ENCODE data around the gene PLCB3. TPM values are rescaled to one million over a fixed set of nuclear protein-coding genes. Genes with fewer than 3 reads are reported as not detected.
A peak's percentile ranks its signal among the peaks of the same experiment; 100 is the strongest.

The PLCB3 gene
- total and polyA plus RNA-seq, 10 of the 15 experiments (the other 5 are each of a cell fraction or from before 2014, with no cell fraction given): 0.03 to 10.3 (median 3.3) TPM

DNA sequence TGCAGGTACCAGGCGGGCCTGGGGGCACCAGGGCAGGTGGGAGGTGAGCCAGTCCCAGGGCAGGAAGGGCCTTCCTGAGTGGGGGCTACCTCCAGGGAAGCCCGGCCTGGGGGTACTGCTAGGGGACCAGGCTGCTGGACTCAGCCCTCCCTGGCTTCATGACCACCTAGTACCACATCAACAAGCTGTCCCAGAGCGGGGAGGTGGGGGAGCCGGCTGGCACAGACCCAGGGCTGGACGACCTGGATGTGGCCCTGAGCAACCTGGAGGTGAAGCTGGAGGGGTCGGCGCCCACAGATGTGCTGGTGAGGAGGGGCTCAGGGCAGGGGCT is 32.0 kb upstream of the PLCB3 start:
- 84% methylated on average over 7 of the region's 7 CpGs for WGBS (ENCODE audit: insufficient coverage, insufficient replicate concordance, low lambda C conversion rate, missing lambda C conversion rate)
- H3K4me1 ChIP-seq (ENCODE audit: control insufficient read depth, insufficient read depth, low read length): no peaks in the 10 kb centered on the region; the same call in 1 of the 2 replicates
- H3K4me3 ChIP-seq: no peak overlapping the region
- H3K27ac ChIP-seq (ENCODE audit: control insufficient read depth, insufficient read depth): no peak overlapping the region
- intact Hi-C loops (cut with micrococcal nuclease; ENCODE audit: unreplicated experiment): no loop called here
- RAD21 ChIA-PET (ENCODE audit: unreplicated experiment): no interaction called here
- POLR2A ChIA-PET: interaction anchor here (1.0 to 2.6 kb wide), 2 partner anchors 9 to 13 kb away, joined by 3 to 11 read pairs; partner anchors contain the start of gene FERMT3
- no peaks in the 10 kb centered on the region for H3K27me3 ChIP-seq (replicated peaks in 1 of 2; ENCODE audit: control insufficient read depth in 2 of 2, insufficient read depth in 2 of 2, low read length in 1 of 2)
- no peak for TF ChIP-seq IRF4 (IDR thresholded peaks at IDR 0.05; ENCODE audit: low read depth, low read length)
- TF ChIP-seq POLR2A (IDR thresholded peaks at IDR 0.05; ENCODE audit: low read depth, low read length): peak; percentile 48; the same call in 1 of the 2 replicates
- in situ Hi-C loops (cut with MboI): no loop called here
- no peak overlapping the region for H3K9ac ChIP-seq (ENCODE audit: control insufficient read depth, insufficient read depth, low read length)
- H3K36me3 ChIP-seq (ENCODE audit: control insufficient read depth in 2 of 2, insufficient read depth in 2 of 2, low read length in 1 of 2): peaks cover 25 to 30% of the 10 kb centered on the region in 2 experiments
- H3K79me2 ChIP-seq (ENCODE audit: control insufficient read depth, insufficient read depth, low read length): peaks cover 1% of the 10 kb centered on the region; the same call in 1 of the 2 replicates
- DNase-seq (ENCODE audit: low read depth, low spot score) (no peak), FAIRE-seq (no peak), ATAC-seq (no peak)
- H4K20me1 ChIP-seq (ENCODE audit: control insufficient read depth, insufficient read depth): no peaks in the 10 kb centered on the region
- CTCF ChIA-PET: interaction anchor here (4.2 kb wide), 1 partner anchor 14 kb away, joined by 14 read pairs; the partner anchor contains the start of gene FERMT3
- no TSS peak for BruUV-seq (replicated peaks)
- H3K9me3 ChIP-seq (replicated peaks; ENCODE audit: control insufficient read depth, insufficient read depth, low read length): no peaks in the 10 kb centered on the region
- SMC1A ChIA-PET (ENCODE audit: uncharacterized antibody, unreplicated experiment): no interaction called here
- H3K4me2 ChIP-seq (ENCODE audit: control insufficient read depth, insufficient read depth): no peak overlapping the region
- H2AFZ ChIP-seq (ENCODE audit: control insufficient read depth, low read depth, low read length): no peak overlapping the region

DNA sequence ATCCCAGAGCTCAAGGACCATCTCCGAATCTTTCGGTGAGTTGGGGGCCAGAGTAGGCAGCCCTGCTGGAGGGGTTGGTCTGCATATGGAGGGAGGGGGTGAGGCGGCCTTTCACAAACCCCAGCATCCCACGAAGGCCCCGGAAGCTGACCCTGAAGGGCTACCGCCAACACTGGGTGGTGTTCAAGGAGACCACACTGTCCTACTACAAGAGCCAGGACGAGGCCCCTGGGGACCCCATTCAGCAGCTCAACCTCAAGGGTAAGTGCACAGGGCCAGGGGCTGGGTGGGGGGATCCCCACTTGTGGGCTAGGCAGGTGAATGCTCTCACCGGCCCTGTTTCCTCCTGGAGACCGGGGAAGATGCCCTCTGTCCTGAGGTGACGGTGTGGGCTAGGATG is 31.6 kb upstream of the PLCB3 start:
- ATAC-seq: no peak
- BruUV-seq (replicated peaks): TSS peak; percentile 4
- H2AFZ ChIP-seq (ENCODE audit: control insufficient read depth, low read depth, low read length): no peak overlapping the region
- H3K9me3 ChIP-seq (replicated peaks; ENCODE audit: control insufficient read depth, insufficient read depth, low read length): no peaks in the 10 kb centered on the region
- no peak for FAIRE-seq
- no peak overlapping the region for H3K27ac ChIP-seq (ENCODE audit: control insufficient read depth, insufficient read depth)
- no peak for TF ChIP-seq STAT3 (IDR thresholded peaks at IDR 0.05; ENCODE audit: low read depth, low read length)
- no peak for TF ChIP-seq NR2C1 (IDR thresholded peaks at IDR 0.05)
- no peak for TF ChIP-seq FOS (IDR thresholded peaks at IDR 0.05; ENCODE audit: borderline replicate concordance, extremely low read depth, insufficient read length)
- TF ChIP-seq YBX1 (IDR thresholded peaks at IDR 0.05): no peak
- TF ChIP-seq JUNB (IDR thresholded peaks at IDR 0.05): no peak
- no peak for TF ChIP-seq BCL11A (IDR thresholded peaks at IDR 0.05; ENCODE audit: low read depth, low read length)
- peaks cover 2% of the 10 kb centered on the region; the same call in 1 of the 2 replicates for H3K79me2 ChIP-seq (ENCODE audit: control insufficient read depth, insufficient read depth, low read length)
- H3K4me1 ChIP-seq (ENCODE audit: control insufficient read depth, insufficient read depth, low read length): peaks cover under 1% of the 10 kb centered on the region; the same call in 1 of the 2 replicates
- no peak overlapping the region for H3K4me2 ChIP-seq (ENCODE audit: control insufficient read depth, insufficient read depth)
- no peak overlapping the region for H3K9ac ChIP-seq (ENCODE audit: control insufficient read depth, insufficient read depth, low read length)
- ChIA-PET POLR2A (interaction anchor here (1.0 to 2.6 kb wide), 2 partner anchors 10 to 13 kb away, joined by 3 to 11 read pairs; partner anchors contain the start of gene FERMT3), SMC1A (ENCODE audit: uncharacterized antibody, unreplicated experiment) (no interaction called here), RAD21 (ENCODE audit: unreplicated experiment) (no interaction called here), CTCF (interaction anchor here (4.2 kb wide), 1 partner anchor 14 kb away, joined by 14 read pairs; the partner anchor contains the start of gene FERMT3)
- peaks cover 27 to 30% of the 10 kb centered on the region in 2 experiments for H3K36me3 ChIP-seq (ENCODE audit: control insufficient read depth in 2 of 2, insufficient read depth in 2 of 2, low read length in 1 of 2)
- in situ Hi-C loops (cut with MboI): no loop called here
- H3K27me3 ChIP-seq (replicated peaks in 1 of 2; ENCODE audit: control insufficient read depth in 2 of 2, insufficient read depth in 2 of 2, low read length in 1 of 2): no peaks in the 10 kb centered on the region
- intact Hi-C loops (cut with micrococcal nuclease; ENCODE audit: unreplicated experiment): no loop called here
- WGBS (ENCODE audit: insufficient coverage, insufficient replicate concordance, low lambda C conversion rate, missing lambda C conversion rate): 79% methylated on average over 10 of the region's 10 CpGs
- H3K4me3 ChIP-seq: no peak overlapping the region
- no peak for DNase-seq (ENCODE audit: low read depth, low spot score)
- no peaks in the 10 kb centered on the region for H4K20me1 ChIP-seq (ENCODE audit: control insufficient read depth, insufficient read depth)
